UCSD-AML1 (cell line): ENCODE data around the gene HBS1L.

Source experiments
- DNase-seq: peaks from one replicate; lab custom pipeline; 2025; ENCODE audit not compliant: unreplicated experiment; lab: John Stamatoyannopoulos, UW

The HBS1L gene

GRCh38 chr6:134954272-134955000 is 100.2 kb downstream of the HBS1L start:
- no peak for DNase-seq

- no peak for DNase-seq
Observed at GRCh38 chr6:134951494-134952263, 102.9 kb downstream of the HBS1L start.

GRCh38 chr6:134950482-134950881 is 104.1 kb downstream of the HBS1L start:
- no peak for DNase-seq

DNA sequence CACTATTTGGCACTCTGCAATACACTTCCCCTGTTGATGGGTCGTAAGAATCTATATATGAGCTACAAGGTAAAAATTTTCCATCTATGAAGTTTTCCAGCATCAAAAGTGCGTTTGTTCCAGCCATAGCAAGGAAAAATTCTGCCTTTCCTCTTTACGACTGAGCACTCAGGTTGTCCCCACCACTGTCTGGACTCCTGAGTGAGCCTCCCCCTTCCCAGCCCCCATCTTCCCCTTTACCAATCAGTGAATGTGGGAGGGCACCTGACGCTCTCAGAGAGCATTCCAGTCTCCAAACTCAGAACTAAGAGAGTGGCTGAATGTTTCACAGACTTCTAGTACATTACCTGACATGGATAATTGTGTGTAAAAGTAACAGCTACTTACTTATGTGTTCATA is 104.7 kb downstream of the HBS1L start, which contains the start of gene ALDH8A1:
Gene ALDH8A1, minus strand, starts transcription at position 175 of the 400 bp plus-strand sequence. Its CDS starts 48 bp downstream, at position 127.
- no peak for DNase-seq

DNA sequence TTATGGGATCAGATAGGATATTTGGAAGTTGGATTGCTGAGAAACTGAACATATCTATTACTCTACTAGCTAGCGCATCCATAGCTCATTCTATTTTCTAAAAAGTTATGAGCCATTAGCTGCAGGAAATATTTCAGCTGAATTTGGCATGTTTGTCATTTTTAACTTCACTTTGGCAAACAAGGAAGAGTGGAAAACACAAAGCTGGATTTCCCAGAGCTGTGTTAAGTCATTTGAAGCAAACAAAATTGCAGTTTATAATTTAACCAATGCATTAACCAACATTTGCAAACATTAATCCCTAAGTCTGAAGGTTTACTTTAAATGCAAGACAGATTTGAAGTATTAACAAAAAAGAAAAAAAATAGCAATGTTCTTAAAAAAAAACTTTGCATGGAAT is 105.9 kb downstream of the HBS1L start:
- DNase-seq, result no peak

- DNase-seq, result no peak
Observed at GRCh38 chr6:134948142-134948541, 106.5 kb downstream of the HBS1L start.

DNA sequence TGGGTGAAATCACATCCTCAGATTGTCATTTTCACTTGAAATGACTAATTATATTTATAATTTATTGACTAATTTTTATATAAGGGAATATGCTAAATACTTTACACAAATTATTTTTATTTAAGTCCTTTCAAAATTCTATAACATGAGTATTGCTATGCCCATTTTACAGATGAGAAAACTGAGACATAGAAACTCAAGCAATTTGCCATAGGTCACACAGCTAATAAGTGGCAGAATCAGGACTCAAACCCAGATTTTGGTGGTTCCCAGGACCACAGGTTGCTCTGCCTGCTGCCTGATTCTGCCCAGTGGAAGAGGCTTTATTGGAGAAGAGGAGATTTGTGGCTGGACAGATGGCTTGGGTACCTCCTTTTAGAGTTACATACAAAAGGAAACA is 109.6 kb downstream of the HBS1L start:
- DNase-seq, result no peak

- no peak for DNase-seq
Observed at GRCh38 chr6:134943522-134944111, 111.0 kb downstream of the HBS1L start.

- no peak for DNase-seq
Observed at GRCh38 chr6:134938896-134939295, 115.7 kb downstream of the HBS1L start.

DNA sequence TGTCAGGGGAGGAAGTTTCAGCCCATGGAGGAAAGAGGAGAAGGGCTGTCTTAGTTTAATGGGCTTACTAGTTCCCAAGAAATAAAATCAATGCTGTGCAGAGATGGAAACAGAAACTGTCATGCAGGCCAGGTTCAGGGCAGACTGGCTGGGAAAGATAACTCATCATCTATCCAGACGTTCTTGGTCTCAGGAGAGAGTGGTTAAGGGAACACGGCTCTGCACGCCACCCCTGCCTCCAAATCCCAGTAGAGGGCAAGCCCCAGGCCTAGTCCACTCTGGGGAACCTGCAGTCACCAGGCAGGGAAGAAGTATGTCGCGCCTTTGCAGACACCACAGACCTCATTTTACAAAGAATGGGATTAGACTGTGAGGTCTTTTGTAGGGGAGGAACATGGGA is 117.2 kb downstream of the HBS1L start:
- DNase-seq, result no peak

DNA sequence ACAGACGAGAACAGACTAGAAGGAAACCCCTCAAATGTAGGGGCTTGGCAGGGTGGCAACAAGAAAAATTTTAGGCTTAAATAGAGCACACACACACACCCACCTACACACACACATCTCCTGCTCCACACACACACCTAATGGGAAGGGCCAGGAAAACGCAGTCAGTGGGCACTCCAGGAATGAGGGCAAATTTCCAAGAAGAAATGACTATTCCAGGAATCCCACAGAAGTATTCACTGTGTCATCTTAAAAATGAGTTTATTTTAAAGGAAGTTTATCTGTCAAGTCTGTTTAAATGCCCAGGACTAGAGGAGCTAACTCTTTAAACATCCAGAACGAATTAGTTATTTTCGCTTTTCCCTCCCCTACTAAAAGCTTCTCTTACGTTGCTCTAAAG is 117.7 kb downstream of the HBS1L start:
- DNase-seq, result no peak

- no peak for DNase-seq
Observed at GRCh38 chr6:134936476-134936875, 118.1 kb downstream of the HBS1L start.

GRCh38 chr6:134934793-134935485 is 119.7 kb downstream of the HBS1L start:
- DNase-seq, result no peak

GRCh38 chr6:134932535-134933470 is 121.8 kb downstream of the HBS1L start:
- no peak for DNase-seq

- no peak for DNase-seq
Observed at GRCh38 chr6:134932098-134932497, 122.5 kb downstream of the HBS1L start.

DNA sequence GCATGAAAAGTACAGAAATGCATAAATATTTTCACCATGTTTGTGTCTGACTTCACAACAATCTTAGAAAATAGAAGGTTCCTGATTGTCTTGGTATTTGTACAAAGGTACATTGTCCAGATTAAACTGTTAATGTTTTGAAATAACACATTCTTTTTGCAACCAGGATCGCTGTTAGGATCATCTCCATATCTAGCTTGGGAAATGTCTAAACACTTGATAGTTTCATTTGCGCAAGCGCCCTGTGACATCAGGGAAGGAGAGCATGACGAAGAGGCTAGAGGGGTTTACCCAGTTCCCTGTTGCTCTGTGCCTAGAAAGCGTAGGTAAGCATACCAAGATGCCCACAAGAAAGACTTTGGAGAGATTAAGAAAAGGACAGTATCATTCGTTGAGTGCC is 124.2 kb downstream of the HBS1L start:
- no peak for DNase-seq

GRCh38 chr6:134928151-134928900 is 126.3 kb downstream of the HBS1L start:
- no peak for DNase-seq

DNA sequence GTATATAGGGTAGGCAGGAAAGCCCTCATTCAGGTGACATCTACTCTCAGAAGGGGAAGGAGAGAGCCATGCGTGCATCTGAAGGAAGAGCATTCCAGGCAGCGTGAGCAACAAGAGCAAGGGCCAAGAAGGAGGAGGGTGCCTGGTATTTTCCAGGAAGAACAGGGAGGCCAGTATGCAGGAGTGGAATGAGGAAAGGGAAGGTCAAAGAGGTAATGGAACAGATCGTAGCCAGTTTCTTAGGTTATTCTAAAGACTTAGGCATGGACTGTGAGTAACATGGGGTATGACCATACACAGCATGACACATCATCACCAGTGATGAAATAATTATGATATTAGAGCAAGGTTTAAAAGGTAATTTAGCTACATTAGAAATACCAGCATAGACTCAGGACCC is 128.8 kb downstream of the HBS1L start:
- DNase-seq, result no peak

GRCh38 chr6:134921721-134922261 is 132.8 kb downstream of the HBS1L start:
- no peak for DNase-seq
